BE2C (cell line): Measurements from ENCODE around the gene UPF3A.
"Not testable (repeated sequence)": the region's sequence is repeated elsewhere in the genome, so short reads cannot be mapped to it uniquely, and the experiment has no call there.

Source experiments
- DNase-seq: peaks from one replicate; pipeline ENCODE4 v3.0.0-alpha.2; 2020
- H3K27me3 ChIP-seq: fragments of 250-450 bp; sonication (Bioruptor Pico); 2 replicates; pipeline ENCODE4 v1.5.1; 2020; ENCODE audit warnings: mild to moderate bottlenecking
- H3K36me3 ChIP-seq: fragments of 250-450 bp; sonication (Bioruptor Pico); 2 replicates; pipeline ENCODE4 v1.5.1; 2020; ENCODE audit warnings: mild to moderate bottlenecking
- H3K4me1 ChIP-seq: fragments of 250-450 bp; sonication (Bioruptor Pico); 2 replicates; pipeline ENCODE4 v1.5.1; 2020
- H3K4me3 ChIP-seq: 2 replicates; pipeline ENCODE4 v1.5.1; 2011; ENCODE audit warnings: low read depth, low read length
- H3K9me3 ChIP-seq: fragments of 250-450 bp; sonication (Bioruptor Pico); 2 replicates; pipeline ENCODE4 v1.5.1; 2020
- TF ChIP-seq, protein P1 (sequence below): IDR thresholded peaks from 2 replicates; pipeline ENCODE4 v1.5.1; 2012; ENCODE audit warnings: mild to moderate bottlenecking, low read depth, low read length

Gene UPF3A

DNA sequence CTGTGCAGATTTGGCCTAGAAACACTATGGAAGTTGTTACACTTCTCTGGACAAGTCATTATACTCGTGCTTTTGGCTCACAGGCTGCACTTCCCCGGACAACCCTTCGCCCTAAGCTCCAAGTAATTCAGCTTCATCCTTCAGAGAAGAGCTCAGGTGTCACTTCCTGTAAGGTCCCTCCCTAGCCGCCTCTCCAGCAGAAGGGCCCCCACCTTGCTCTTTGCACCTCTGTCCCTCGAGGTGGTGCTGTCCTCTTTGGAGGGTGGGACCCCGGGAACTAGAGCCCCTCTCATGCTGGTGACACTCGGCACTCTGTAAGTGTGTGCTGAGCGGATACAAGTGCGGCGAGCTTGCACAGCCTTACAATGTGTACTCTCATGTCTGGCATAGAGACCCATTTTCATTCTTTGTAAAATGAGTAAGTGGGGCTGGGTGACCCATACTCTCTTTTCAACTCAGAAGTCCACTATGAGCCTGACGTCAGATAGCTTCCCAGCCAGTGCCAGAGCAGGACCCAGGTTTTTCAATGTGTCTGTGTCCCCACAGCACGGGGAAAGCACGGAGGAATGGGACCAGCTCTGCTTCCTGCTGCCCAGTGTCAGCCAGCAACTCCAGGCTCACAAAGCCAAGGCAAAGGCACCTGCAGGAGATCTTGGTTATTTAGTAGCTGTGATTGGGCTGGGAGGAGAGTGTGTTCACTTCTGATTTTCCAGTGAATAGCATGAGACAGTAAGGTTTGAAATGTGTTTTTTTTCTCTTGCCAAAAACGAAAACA lies 59.8 kb downstream of the UPF3A start:
- H3K36me3 ChIP-seq, result no peaks in the 10 kb centered on the region
- H3K9me3 ChIP-seq, result no peaks in the 10 kb centered on the region
- H3K4me3 ChIP-seq, result no peak overlapping the region
- H3K27me3 ChIP-seq, result peaks cover 2% of the 10 kb centered on the region
- DNase-seq, result no peak
- no peaks in the 10 kb centered on the region for H3K4me1 ChIP-seq
- TF ChIP-seq, protein P1, sequence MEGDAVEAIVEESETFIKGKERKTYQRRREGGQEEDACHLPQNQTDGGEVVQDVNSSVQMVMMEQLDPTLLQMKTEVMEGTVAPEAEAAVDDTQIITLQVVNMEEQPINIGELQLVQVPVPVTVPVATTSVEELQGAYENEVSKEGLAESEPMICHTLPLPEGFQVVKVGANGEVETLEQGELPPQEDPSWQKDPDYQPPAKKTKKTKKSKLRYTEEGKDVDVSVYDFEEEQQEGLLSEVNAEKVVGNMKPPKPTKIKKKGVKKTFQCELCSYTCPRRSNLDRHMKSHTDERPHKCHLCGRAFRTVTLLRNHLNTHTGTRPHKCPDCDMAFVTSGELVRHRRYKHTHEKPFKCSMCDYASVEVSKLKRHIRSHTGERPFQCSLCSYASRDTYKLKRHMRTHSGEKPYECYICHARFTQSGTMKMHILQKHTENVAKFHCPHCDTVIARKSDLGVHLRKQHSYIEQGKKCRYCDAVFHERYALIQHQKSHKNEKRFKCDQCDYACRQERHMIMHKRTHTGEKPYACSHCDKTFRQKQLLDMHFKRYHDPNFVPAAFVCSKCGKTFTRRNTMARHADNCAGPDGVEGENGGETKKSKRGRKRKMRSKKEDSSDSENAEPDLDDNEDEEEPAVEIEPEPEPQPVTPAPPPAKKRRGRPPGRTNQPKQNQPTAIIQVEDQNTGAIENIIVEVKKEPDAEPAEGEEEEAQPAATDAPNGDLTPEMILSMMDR, result no peak

DNA sequence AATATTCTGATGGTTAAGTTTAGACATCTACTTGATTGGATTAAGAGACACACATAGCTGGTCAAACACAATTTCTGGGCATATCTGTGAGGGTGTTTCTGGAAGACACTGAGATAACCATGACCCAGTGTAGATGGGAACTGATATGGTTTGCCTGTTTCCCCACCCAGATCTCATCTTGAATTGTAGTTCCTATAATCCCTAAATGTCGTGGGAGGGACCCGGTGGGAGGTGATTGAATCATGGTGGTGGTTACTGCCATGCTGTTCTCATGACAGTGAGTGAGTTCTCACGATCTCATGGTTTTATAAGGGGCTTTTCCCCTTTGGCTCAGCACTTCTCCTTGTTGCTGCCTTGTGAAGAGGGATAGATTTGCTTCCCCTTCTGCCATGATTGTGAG lies 65.9 kb downstream of the UPF3A start:
- not testable (repeated sequence) for DNase-seq, H3K4me1 ChIP-seq, H3K36me3 ChIP-seq, H3K4me3 ChIP-seq, H3K9me3 ChIP-seq
- H3K27me3 ChIP-seq, result peaks cover 10% of the 10 kb centered on the region

- not testable (repeated sequence) for H3K4me1 ChIP-seq, H3K9me3 ChIP-seq, H3K27me3 ChIP-seq, H3K36me3 ChIP-seq, H3K4me3 ChIP-seq
- TF ChIP-seq, protein P1, result peak; percentile 49
- DNase-seq, result peak; percentile 58
Measured at GRCh38 chr13:114352763-114353162, 71.4 kb downstream of the UPF3A start.

- not testable (repeated sequence) for H3K4me1 ChIP-seq, DNase-seq, H3K27me3 ChIP-seq, H3K36me3 ChIP-seq, H3K9me3 ChIP-seq, H3K4me3 ChIP-seq
Measured at GRCh38 chr13:114353382-114353781, 72.0 kb downstream of the UPF3A start.
